Body of pancreas (tissue), 4 donors: ENCODE data around the gene AADACL4.

Source experiments
- POLR2A ChIP-seq, 3 donors: fragments of 450-650 bp; IDR thresholded peaks; one replicate each; pipeline ENCODE4 v1.6.1; 2016; ENCODE audit warnings: antibody characterized with exemption in 3 of 3, mild to moderate bottlenecking in 2 of 3
- TF ChIP-seq, protein P1 (sequence below), 7 experiments: fragments of 450-650 bp in 4 of 7; fragments of 200-600 bp in 3 of 7; sonication (generic) in 3 of 7; IDR thresholded peaks; one replicate each; pipeline ENCODE4 v1.5.1; 2016 to 2019; ENCODE audit warnings: antibody characterized with exemption in 7 of 7

DNA sequence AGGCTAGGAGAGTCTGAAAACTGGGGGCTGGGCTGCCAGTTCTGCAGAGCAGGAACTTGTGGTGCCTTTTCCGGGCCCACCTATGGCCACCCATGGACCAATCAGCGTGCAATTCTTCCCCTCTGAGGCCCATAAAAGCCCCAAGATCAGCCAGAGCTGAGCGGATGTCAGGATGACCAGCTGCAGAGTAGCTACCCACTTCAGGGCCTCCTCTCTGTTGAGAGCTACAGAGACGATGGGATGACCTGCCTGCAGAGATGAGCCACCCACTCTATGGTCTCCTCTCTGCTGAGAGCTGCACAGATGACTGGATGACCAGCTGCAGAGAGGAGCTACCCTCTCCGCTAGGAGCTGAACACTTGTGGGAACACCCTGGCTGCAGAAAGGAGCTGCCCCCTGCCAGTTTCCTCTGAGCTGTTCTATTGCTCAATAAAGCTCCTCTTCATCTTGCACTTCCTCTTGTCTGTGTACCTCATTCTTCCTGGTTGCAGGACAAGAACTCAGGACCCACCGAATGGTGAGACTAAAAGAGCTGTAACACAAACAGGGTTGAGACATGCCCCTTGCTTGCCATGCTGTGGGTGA is 12.8 kb upstream of the AADACL4 start:
- TF ChIP-seq, protein P1, sequence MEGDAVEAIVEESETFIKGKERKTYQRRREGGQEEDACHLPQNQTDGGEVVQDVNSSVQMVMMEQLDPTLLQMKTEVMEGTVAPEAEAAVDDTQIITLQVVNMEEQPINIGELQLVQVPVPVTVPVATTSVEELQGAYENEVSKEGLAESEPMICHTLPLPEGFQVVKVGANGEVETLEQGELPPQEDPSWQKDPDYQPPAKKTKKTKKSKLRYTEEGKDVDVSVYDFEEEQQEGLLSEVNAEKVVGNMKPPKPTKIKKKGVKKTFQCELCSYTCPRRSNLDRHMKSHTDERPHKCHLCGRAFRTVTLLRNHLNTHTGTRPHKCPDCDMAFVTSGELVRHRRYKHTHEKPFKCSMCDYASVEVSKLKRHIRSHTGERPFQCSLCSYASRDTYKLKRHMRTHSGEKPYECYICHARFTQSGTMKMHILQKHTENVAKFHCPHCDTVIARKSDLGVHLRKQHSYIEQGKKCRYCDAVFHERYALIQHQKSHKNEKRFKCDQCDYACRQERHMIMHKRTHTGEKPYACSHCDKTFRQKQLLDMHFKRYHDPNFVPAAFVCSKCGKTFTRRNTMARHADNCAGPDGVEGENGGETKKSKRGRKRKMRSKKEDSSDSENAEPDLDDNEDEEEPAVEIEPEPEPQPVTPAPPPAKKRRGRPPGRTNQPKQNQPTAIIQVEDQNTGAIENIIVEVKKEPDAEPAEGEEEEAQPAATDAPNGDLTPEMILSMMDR (IDR thresholded peaks at IDR 0.05): no peak
- no peak for TF ChIP-seq POLR2A (IDR thresholded peaks at IDR 0.05)
